ENCODE results near the gene SNX32.

DNA sequence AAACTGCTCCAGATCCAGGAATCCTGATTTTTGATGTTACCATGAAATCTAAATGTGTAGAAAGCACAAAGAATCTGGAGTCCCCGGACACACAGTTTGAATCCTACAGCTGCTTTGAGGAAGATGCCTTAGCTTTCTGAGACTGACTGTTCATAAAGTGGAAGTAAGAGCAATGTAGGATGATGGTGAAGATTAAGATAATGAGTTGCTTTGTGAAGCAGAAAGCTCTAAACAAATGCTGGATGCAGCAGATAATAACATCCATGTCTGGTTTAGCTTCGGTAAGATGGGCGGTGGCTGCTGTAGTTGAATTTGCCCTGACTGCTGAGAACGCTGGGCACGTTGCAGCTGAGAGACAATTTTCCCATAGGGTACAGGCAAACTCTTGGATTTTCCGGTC, 26.8 kb upstream of the SNX32 start:
- TF ChIP-seq GATA2 (IDR thresholded peaks at IDR 0.05; ENCODE audit: low read depth, low read length), result no peak
- no peak for TF ChIP-seq GATA3 (IDR thresholded peaks at IDR 0.05; ENCODE audit: low read depth, low read length)
